ENCODE measurements around the gene GTF3C5.

The GTF3C5 gene

GRCh38 chr9:133045132-133045531 is 14.3 kb downstream of the GTF3C5 start:
- no peak for TF ChIP-seq CTCF (IDR thresholded peaks at IDR 0.05)

DNA sequence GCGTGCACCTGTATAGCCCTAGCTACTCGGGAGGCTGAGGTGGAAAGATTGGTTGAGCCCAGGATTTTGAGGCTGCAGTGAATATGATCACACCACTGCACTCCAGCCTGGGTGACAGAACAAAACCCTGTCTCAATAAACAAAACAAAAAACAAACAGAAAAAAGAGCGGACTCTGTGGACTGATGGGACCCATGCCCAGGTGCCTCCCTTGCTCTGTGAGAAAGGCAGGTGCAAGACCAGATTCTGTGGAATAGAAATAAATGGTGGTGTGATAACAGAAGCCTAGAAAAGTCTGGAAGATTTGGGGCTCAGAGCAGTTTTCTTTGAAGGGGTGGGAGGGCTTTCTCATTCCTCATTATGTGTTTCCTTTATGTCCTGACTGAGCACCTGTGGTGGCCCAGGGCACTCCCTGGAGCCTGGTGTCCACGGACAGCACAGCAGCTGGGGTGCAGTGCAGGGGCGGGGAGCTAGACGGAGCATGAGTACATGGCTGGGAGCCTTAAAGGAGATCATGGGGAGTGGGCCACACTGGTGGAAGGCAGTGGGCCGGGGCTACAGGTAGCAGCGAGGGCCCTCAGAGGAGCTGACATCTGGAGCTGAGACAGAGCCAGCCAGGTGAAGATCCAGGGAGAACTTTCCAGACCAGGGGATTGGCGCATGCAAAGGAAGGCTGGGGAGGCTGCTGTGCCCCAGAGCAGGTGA is 15.6 kb downstream of the GTF3C5 start:
- no peak for TF ChIP-seq CTCF (IDR thresholded peaks at IDR 0.05)

- no peak for TF ChIP-seq CTCF (IDR thresholded peaks at IDR 0.05)
Measured at GRCh38 chr9:133046900-133047295, 16.1 kb downstream of the GTF3C5 start.

GRCh38 chr9:133048595-133048994 is 17.8 kb downstream of the GTF3C5 start:
- peak; percentile 46 for TF ChIP-seq CTCF (IDR thresholded peaks at IDR 0.05)

- TF ChIP-seq CTCF (IDR thresholded peaks at IDR 0.05) = no peak
Measured at GRCh38 chr9:133049043-133049442, 18.2 kb downstream of the GTF3C5 start.

DNA sequence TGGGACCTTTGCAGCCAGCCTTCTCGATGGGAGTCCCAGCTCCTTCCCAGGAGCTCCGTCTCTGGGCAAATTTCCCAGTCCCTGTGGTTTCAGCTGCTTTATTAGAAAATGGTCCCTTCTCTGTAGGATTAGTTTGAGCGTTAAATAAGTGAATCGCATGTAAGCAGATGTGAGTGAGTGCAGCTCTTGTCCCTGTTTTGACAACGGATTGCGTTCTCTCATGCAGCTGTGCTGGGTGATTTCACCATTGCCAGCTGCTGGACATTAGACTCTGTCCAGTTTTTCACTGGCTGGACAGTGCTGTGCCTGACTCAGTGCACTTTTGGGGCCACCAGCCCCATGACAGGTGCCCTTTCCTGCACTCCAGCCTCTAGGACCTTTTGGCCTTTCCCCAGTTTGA is 19.3 kb downstream of the GTF3C5 start:
- no peak for TF ChIP-seq CTCF (IDR thresholded peaks at IDR 0.05)

GRCh38 chr9:133050781-133051180 is 20.0 kb downstream of the GTF3C5 start:
- TF ChIP-seq CTCF (IDR thresholded peaks at IDR 0.05) = no peak
